ENCODE data around the gene AK4.

- TF ChIP-seq CTCF (IDR thresholded peaks at IDR 0.05 in 8 of 11, conservative IDR thresholded peaks at IDR 0.05 in 3 of 11) (no peak), POLR2A (IDR thresholded peaks at IDR 0.05) (no peak)
These were observed 81.2 kb downstream of the AK4 start for GRCh38 chr1:65229201-65229600.

All from spleen (tissue), 7 donors.